ENCODE results near the gene MFGE8.

Gene MFGE8

DNA sequence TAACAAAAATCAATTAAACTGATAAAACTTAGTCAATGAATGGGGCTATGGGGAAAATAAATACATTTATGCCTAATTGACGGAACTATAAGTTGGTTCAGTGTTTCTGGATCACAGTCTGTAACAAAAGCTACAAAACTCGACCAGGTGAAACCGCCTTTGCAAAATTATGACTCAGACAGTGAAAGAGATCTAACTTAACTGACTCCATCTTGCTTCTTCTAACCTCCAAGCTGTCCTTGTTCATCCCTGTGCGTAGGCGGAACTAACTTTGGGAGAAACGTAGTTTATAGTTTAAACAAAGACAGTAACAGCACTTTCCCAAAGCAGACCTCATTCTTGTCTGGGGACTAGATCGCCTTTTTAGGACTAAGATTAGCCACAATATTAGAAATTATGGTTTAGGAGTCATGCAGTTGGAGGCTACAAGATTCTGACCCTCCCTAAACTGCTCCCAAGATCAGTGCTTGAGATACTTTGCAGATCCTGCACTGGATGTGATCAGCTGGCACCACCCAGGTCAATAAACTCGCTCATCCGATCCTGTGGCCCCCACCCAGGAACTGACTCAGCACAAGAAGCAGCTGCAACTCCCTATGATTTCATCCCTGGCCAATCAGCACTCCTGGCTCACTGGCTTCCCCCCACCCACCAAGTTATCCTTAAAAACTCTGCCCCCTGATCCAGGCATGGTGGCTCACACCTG, 7.2 kb upstream of the MFGE8 start:
- intact Hi-C loops (cut with DNase I), result no loop called here
- DNase-seq, result no peak

DNA sequence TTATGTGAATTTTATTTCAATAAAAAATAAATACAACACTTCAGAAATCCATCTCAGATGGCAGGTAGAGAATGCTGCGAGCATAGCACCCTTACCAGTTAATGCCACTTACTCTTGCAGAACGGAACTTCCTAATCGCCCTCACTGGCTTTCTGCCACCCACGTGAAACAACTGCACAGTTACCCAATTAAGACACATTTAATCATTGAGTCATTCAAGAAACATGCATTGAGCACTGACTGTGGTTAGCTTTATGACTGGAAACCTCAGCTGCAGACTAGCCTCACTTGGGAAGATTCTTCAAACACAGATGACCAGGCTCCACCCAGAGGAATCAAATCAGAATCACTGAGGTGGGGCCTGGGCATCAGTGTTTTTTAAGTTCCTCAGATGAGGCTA, 5.6 kb upstream of the MFGE8 start:
- no peak for DNase-seq
- intact Hi-C loops (cut with DNase I), result no loop called here

DNA sequence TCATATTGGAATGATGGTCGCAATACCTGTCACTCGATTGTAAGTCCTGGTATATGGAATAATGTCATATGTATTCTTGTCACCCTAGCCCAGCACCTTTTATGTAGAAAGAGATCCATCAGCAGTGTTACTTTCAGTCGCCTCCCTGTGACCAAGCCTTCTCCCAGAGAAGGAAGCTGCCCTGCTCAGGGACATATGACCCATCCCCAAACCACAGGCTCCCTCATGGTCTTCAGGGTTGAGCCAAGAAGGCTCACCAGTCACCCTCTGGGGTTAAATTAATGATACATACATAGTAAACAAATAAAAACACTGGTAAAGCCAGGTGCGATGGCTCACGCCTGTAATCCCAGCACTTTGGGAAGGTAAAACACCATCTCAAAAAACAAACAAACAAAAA, 4.6 kb upstream of the MFGE8 start:
- intact Hi-C loops (cut with DNase I), result no loop called here
- DNase-seq, result no peak

DNA sequence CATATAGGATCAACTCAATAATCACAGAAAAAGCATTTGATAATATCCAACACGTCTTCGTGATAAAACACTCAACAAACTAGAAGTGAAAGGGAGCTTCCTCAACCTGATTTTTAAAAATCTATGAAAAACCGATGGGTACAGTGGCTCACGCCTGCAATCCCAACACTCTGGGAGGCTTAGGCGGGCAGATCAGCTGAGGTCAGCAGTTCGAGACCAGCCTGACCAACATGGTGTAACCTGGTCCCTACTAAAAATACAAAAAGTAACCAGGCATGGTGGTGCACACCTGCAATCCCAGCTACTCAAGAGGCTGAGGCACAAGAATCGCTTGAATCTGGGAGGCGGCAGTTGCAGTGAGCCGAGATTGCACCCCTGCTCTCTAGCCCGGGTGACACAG, 2.2 kb upstream of the MFGE8 start:
- intact Hi-C loops (cut with DNase I), result no loop called here
- DNase-seq, result no peak

DNA sequence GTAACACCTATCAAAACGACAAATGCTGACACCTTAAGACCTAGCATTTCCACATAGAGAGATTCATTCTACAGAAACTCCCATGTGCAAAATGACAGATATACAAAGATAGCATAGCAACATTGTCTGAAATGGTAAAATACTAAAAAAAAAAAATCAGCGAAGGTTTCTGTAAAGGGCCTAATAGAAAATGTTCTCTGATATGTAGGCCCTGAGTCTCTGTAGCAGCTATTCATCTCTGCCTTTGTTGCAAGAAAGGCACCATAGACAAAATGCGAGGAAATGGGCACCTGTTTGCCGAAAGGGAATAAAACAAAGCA, 631 bp upstream of the MFGE8 start:
- DNase-seq, result no peak
- intact Hi-C loops (cut with DNase I), result no loop called here

DNA sequence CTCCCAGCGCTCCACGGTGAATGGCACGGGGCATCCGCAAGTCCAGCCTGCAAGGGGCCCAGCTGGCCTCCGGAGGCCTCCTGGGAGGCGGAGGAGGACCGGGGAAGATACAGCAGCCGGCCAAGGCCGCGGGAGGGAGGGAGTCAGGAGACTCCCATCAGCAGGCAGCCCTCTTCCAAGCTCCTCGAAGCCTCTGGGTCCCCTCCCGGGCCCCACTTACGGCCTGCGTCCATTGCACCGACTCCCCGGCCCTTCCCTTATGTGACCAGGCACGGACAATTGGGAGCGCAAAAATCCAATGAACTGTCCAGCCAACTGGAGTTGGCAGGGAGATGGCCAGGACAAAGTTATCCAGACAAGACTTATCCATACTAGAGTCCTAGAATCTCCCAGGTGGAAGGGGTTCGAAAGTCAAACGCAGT, 668 bp downstream of the MFGE8 start:
- intact Hi-C loops (cut with DNase I), result no loop called here

DNA sequence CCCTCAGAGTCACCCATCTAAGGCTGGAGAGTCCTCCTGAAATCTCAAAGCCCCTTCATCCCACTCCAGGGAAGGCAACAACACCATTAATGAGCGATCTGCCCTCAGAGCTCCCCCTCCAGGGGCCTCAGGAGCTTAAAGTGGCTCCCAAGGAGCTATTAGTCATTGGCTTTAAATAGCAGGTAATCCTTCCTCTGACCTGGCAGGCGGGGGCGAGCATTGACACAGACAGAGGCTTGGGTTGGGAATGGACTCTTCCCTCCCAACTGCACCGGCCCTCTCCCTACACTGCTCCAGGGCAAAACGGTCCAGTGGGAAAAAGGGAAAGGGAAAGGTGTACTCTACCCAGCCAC, 1.4 kb downstream of the MFGE8 start:
- no peak for DNase-seq
- intact Hi-C loops (cut with DNase I), result no loop called here

More for the DNA sequence above, 668 bp downstream of the MFGE8 start:
- DNase-seq, result no peak

DNA sequence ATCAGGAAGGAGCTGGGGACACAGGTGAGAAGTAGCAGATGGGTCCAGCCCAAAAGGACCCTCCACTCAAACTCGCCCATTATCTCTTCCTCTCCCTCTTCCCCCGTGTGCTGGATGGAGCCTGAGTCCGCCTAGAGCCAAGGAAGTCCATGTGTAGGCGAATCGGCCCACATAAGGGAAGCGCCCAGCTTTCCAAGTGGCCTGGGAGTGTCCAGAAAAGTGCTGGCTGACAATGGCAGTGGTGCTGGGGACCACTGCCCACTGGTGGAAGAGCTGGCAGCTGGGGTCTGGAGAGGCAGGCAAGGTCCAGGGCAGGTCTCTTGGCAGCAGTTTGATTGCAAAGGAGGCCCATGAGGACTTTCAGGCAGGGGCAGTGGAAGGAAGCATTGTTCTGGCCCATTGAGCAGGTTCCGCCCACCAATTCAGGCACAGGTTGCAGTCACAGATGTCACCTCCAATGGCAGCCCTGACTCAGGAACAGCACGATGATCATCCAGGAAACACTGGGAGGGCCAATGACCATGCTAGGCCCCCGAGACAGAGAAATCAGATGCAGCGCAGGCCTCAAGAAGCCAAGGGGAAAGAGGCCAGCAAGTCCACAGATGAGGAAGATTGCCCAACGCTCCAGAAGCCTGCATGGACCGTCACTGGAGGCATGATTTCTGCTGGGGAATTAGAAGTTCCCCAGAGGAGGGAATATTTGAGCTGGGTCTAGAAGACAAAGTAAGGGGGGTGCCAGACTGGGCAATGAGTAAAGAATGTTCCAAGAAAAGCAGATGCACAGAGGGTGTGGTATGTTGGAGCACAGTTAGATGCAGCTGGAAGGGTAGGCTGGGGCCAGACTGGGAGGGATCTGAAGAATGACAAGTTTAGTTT, 3.0 kb downstream of the MFGE8 start:
- intact Hi-C loops (cut with DNase I), result no loop called here
- peak in 1 of 10 donors; percentile 50 for DNase-seq

DNA sequence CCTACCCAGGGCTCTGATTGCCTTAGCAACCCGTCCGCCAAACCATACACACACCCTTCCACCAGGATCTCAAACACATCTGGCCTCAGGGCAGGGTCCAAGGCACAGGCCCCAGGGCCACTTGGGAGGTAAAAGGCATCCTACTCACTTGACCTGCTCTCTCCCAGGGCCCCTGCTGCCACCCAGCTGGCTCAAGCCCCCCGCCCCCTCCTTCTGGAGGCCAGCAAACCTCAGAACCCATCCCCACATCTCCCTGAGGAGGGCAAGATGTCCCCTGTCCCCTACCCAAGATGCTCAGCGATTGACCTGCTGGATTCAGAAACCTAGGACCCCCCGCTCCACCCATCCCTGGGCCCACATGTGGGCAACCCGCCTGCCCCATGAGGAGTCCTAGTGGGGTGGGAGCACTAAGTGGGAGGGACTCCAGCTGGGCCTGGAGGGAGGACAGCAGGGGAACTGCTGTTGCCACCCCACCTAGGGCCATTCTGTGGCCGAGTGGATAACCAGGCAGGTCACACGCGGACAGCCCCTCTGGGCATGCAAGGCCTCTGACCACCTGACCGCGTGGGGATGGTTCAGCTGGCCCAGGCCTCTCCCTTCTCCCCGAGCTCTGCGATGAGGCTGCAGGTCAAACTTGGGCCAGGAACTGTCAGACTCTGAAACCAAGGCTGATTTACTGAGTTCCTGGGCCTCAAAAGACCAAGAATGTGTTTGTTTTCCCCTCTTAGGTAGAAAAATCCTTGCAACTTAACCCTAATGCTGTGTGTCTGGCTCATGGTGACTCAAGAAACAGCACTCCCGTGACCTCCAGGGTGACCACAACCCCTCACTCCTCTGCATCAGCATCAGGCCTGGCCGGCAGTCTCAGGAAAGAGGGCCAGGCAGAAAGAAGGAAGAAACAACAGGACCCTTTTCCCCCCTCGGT, 4.2 kb downstream of the MFGE8 start:
- peak in 1 of 10 donors; percentile 57 for DNase-seq
- intact Hi-C loops (cut with DNase I), result no loop called here

DNA sequence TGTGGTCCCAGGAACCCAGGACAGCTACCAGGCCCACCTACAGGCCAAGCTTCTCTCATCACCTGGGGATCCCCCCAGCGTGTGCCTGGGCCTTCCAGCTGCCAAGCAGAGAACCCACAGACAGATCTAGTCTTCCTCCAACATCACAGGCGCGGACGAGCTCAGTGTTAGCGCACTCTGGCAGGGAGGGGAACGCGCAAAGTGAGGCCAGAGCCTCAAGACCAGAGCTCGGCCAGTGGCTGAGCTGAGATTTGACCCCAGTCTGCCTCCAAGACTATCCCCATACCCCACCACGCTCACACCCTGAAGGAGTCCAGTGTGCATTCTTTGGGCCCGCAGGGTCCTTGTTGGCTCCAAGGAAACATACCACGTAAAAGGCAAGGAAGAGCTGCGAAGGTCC, 5.1 kb downstream of the MFGE8 start:
- peak in 1 of 10 donors; percentile 26 for DNase-seq
- intact Hi-C loops (cut with DNase I), result no loop called here

DNA sequence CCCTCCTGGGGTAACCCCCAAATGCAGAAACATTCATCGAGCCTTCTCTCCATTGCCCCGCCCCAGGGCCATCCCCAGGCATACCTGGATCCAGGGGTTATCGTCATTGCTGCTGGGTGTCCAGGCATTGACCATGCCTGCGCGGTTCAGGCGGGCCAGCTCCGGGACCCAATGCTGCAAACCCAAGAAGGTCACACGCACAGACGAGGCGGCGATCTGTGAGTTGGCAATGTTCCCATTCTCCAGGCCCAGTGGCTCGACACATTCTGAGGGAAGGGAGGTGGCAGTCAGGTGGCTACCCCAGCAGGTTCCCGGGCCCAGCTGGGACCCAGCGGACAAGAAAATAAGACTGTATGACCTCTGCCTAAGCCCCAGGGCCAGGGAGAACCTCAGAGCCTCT, 6.1 kb downstream of the MFGE8 start:
- intact Hi-C loops (cut with DNase I), result no loop called here

DNA sequence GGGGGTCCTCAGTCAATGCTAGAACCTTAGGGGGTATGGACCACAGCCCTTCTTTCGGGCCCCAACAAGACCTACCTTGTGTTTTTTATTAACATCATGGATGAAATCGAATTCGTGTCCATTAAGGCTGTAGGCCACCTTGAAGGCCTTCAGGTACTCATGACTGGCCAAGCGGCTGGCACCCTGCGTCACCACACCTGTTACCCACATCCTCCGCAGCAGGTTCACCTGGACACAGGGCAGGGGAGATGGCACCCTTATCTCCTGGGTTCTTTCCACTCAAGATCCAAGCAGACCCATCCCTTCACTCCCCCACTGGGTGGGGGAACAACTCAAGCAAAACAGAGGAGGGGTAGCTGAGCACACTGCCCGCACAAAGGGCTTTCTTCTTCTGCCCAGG, 6.6 kb downstream of the MFGE8 start:
- intact Hi-C loops (cut with DNase I), result no loop called here
- peak in 1 of 10 donors; percentile 61 for DNase-seq

More for the DNA sequence above, 6.1 kb downstream of the MFGE8 start:
- DNase-seq, result peak in 1 of 10 donors; percentile 71

DNA sequence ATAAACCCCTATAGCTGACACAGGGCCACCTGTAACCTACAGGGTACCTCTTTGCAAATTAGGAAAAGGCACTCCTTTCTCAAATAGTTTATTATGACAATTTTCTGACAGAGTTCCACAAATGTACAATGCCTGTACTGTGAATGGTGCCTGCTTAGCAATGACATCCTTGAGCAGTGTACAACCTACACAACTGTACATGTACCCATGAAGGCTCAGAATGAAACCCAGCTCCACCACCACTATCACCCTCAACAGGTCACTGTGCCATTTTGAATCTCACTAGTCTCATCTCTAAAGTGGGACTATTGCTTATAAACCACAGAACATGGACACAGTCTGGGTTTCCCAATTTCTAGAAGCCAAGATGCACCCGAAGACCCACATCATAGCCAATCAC, 7.0 kb downstream of the MFGE8 start:
- intact Hi-C loops (cut with DNase I), result no loop called here

DNA sequence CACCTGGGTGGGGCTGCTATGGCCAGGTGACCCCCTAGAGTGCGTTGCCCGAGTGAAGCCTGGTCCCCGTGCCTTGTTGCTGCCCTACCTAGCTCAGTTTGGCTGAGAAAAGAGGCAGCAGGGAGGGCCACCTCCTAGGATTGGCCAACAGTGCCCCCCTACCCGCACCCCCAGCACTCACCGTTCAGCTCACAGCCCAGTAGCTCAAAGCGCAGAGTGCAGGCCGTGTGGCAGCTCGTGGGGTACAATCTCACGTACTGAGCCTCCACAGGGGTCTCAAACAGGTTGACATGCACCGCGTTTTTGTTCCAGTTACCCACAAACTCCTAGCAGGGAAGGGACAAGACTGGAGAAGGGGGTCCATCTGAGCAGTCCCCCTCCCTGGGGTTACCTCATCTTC, 7.6 kb downstream of the MFGE8 start:
- intact Hi-C loops (cut with DNase I), result loop anchor here (2.0 kb wide), 3 partner anchors 45 to 111 kb away; no protein-coding TSS in a partner anchor

More for the DNA sequence above, 7.0 kb downstream of the MFGE8 start:
- DNase-seq, result no peak

DNA sequence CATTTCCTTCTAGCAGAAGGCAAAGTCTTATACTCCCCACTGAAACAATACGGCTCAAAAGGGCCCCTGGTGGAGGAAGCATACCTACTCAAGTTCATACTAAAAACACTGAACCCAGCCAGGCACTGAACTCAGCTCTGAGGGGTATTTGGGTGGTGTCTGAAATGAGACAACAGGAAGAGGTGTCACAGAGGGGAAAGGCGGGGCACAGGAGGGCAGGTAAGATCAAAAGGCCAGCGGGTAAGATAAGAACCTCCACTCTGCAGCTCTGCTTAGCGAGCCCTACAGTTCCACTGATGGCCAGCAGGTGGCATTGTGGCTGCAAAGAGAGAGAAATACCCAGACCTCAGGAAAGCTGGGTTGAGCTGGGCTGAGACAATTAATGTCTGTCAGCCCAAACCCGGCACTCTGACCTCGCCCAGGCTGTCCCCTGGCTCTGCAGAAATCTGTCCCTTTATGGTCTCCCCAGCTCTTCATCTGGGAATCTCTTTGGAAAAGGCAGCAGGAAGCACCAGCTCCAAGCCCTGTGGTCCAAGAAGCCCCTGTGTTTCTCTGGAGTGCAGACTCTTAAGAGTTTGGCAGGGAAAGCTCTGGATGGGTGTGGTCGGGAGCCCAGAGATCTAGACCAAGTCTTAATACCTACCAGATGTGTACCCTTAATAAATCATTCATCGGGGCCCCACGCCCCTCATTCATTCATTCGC, 8.4 kb downstream of the MFGE8 start:
- intact Hi-C loops (cut with DNase I), result loop anchor here (2.0 to 5.0 kb wide), 4 partner anchors 46 to 273 kb away; no protein-coding TSS in a partner anchor

More for the DNA sequence above, 7.6 kb downstream of the MFGE8 start:
- peak in 1 of 10 donors; percentile 37 for DNase-seq

DNA sequence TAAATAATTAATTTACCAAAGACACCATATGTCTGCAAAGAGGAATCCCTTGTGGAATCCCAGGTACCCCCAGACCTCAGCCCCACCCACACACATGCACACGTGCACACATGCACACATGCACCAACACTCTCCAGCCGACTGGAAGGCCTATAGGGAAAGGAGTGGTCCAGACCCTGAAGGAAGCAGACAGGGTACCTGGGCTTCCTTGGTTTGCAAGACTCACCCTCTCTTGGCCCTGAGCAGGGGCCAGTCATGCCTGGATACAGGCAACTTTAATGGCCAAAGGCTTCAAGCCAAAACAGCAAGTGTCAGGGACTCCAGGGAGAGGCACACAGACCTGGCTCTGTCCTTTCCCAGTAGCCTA, 8.9 kb downstream of the MFGE8 start:
- DNase-seq, result peak in 2 of 10 donors; percentile 8 to 55
- intact Hi-C loops (cut with DNase I), result loop anchor here (2.0 to 5.0 kb wide), 4 partner anchors 47 to 273 kb away; no protein-coding TSS in a partner anchor

More for the DNA sequence above, 8.4 kb downstream of the MFGE8 start:
- DNase-seq, result peak; percentile 74 to 97 (median 90)

DNA sequence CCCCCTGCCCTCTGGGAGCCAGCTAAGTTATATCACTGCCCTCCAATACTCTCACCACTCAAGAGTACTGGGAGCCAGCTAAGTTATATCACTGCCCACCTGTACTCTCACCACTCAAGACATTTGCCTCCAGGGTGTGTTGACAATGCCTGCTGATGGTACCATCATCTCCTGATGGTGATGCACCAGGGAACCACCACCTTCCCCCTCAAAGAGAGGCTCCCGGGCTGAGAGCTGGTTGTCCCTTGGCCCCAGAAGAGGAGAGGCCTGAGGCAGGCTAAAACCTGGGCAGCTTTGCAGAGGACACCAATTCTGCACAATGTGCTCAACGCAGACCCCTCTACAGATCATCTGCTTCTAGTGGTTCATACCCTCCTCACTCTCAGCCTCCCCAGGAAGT, 10.3 kb downstream of the MFGE8 start:
- intact Hi-C loops (cut with DNase I), result loop anchor here (5.0 kb wide), 1 partner anchor 274 kb away; no protein-coding TSS in a partner anchor
- DNase-seq, result peak in 2 of 10 donors; percentile 32 to 38

DNA sequence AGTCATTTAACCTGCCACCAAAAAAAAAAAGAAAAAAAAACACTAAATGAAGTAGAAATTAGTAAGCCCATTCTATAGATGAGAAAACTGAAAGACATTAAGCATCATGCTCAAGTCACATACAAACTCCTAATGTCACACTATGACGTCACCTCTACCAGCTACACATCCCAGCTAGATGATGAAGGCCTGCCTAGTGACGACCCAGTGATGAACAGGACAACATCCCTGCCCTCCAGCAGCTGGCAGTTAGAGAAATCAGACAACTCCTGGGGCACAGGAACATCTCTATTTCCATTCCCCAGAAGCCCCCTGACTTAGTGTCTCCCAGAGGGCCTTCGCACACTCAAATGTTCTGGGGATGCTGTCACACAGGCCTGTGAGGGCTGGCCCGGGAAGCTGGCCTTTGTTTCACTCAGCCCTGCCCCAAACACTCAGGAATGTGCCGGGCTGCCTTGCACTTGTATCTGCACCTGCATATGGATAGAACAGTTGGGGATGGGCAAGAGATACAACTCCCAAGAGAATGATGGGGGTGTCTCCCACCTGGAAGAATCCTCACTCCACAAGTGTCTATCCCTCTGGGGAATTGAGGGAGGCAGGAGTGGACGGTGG, 10.9 kb downstream of the MFGE8 start:
- intact Hi-C loops (cut with DNase I), result loop anchor here (5.0 kb wide), 1 partner anchor 275 kb away; no protein-coding TSS in a partner anchor
- peak in 3 of 10 donors; percentile 16 to 35 (median 29) for DNase-seq

Data from posterior cingulate gyrus (tissue), 11 donors.